CD4-positive, CD25-positive, alpha-beta regulatory T cell (primary cell): ENCODE results near the gene CCSER2. TPM values are rescaled to one million over a fixed set of nuclear protein-coding genes. Genes with fewer than 3 reads are reported as not detected.

ENCODE experiments used
- ATAC-seq, 2 donors: fragments of 150-1000 bp; cut with Tn5 transposase; one replicate each; pipeline ENCODE4 v1.10.0; 2021; ENCODE audit warnings: low read depth in 2 of 2, moderate number of reproducible peaks in 2 of 2, moderate library complexity in 1 of 2
- DNase-seq, 3 donors: peaks; one replicate each; pipeline versions ENCODE4 v3.0.0 to v3.0.0-alpha.2; 2012 to 2022; ENCODE audit warnings: mixed read lengths in 1 of 3
- H3K27ac ChIP-seq: one replicate; pipeline ENCODE4 v1.7.0; 2013; ENCODE audit warnings: mild to moderate bottlenecking, low read length; ENCODE audit not compliant: insufficient read depth, poor library complexity, severe bottlenecking
- H3K27me3 ChIP-seq: one replicate; pipeline ENCODE4 v1.7.0; 2013; ENCODE audit warnings: low read length; ENCODE audit not compliant: control insufficient read depth, insufficient read depth
- H3K36me3 ChIP-seq: one replicate; pipeline ENCODE4 v1.7.0; 2013; ENCODE audit warnings: mild to moderate bottlenecking, low read length, moderate library complexity; ENCODE audit not compliant: control insufficient read depth, insufficient read depth
- H3K4me1 ChIP-seq: 2 replicates; pipeline ENCODE4 v1.7.0; 2013; ENCODE audit warnings: mild to moderate bottlenecking, low read length; ENCODE audit not compliant: insufficient read depth, control insufficient read depth, poor library complexity, severe bottlenecking
- H3K4me3 ChIP-seq: one replicate; pipeline ENCODE4 v1.7.0; 2013; ENCODE audit warnings: low read depth, mild to moderate bottlenecking, low read length, moderate library complexity
- H3K9me3 ChIP-seq, 2 experiments: 1 replicate in 1 of 2; 2 replicates in 1 of 2; pipeline ENCODE4 v1.7.0; 2013; ENCODE audit warnings: low read length in 2 of 2, mild to moderate bottlenecking in 1 of 2, moderate library complexity in 1 of 2; ENCODE audit not compliant: control insufficient read depth in 2 of 2
- H3K27ac Mint-ChIP-seq, 3 donors: one replicate each; pipeline ENCODE4 v1.8.0; 2020 to 2022; ENCODE audit warnings: mild to moderate bottlenecking in 3 of 3, mixed read lengths in 3 of 3, moderate library complexity in 2 of 3
- H3K27me3 Mint-ChIP-seq: one replicate; pipeline ENCODE4 v1.8.0; 2022; ENCODE audit warnings: mild to moderate bottlenecking, mixed read lengths
- H3K36me3 Mint-ChIP-seq: one replicate; pipeline ENCODE4 v1.8.0; 2020; ENCODE audit warnings: mixed read lengths
- H3K4me1 Mint-ChIP-seq, 4 donors: one replicate each; pipeline ENCODE4 v1.8.0; 2020 to 2022; ENCODE audit warnings: mixed read lengths in 4 of 4, mild to moderate bottlenecking in 1 of 4
- H3K4me3 Mint-ChIP-seq, 4 donors: one replicate each; pipeline ENCODE4 v1.8.0; 2020 to 2022; ENCODE audit warnings: mild to moderate bottlenecking in 4 of 4, mixed read lengths in 4 of 4, moderate library complexity in 3 of 4
- H3K9me3 Mint-ChIP-seq, 7 donors: one replicate each; pipeline ENCODE4 v1.8.0; 2020 to 2022; ENCODE audit warnings: mixed read lengths in 7 of 7, mild to moderate bottlenecking in 3 of 7, moderate library complexity in 2 of 7
- polyA plus RNA-seq, 4 donors: library from polyadenylated mRNA; unstranded; fragments of 300-500 nt; fragmentation: Illumina TruSeq; gene quantifications; one replicate each; pipeline ENCODE4 v1.2.3, GENCODE V29; 2021
- total RNA-seq: library from RNA; stranded (reverse); gene quantifications from one replicate; pipeline ENCODE4 v1.2.3, GENCODE V29; 2022

CCSER2 gene
- total and polyA plus RNA-seq, 5 donors from 2014 or later, result 45.7 to 110 (median 73.8) TPM

DNA sequence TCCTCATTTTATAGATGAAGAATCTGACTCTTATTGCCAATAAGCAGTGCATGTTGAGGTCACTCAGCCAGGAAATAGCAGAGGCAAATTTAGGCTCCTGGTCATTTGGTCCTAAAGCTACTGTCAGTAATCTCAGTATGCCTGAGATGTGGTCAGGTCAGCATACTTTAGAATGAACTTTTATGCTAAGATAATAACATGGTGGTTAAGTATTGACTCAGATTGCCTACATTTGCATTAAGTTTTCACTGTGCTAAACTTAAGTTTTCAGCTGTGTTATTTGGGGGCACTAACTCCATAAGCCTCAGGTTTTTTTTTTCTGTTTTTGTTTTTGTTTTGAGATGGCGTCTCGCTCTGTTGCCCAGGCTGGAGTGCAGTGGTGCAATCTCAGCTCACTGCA lies 35.9 kb upstream of the CCSER2 start:
- H3K9me3 ChIP-seq, result no peaks in the 10 kb centered on the region
- DNase-seq (no peak), ATAC-seq (no peak)
- no peak overlapping the region for H3K27ac ChIP-seq
- Mint-ChIP-seq H3K27me3 (peaks cover 17% of the 10 kb centered on the region), H3K27ac (no peak overlapping the region), H3K9me3 (no peaks in the 10 kb centered on the region), H3K4me3 (no peak overlapping the region), H3K36me3 (no peaks in the 10 kb centered on the region), H3K4me1 (peaks cover 0 to 2% (median 0%) of the 10 kb centered on the region in 4 donors)
- H3K36me3 ChIP-seq, result no peaks in the 10 kb centered on the region
- no peaks in the 10 kb centered on the region for H3K4me1 ChIP-seq
- H3K4me3 ChIP-seq, result no peak overlapping the region
- H3K27me3 ChIP-seq, result no peaks in the 10 kb centered on the region

DNA sequence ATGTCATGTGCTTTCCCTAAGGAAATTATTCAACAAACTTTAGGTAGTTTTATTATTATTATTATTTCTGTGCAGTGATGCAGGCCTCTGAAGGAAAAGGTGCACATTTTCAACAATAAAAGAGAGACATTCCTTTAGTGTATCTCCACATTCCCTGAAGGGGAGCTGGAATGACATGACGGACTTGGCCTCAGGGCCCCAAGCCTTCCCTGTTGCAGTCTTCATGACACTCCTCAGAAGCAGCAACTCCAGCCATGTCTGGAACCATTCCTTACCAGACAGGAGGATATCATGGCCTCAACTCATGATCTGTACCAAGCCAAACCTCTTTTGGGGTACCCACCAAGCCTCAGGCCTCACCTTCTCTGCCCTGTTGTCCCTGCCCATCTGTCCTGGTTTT lies 35.2 kb upstream of the CCSER2 start:
- H3K9me3 ChIP-seq, result no peaks in the 10 kb centered on the region
- no peak overlapping the region for H3K27ac ChIP-seq
- DNase-seq, result no peak
- Mint-ChIP-seq H3K36me3 (no peaks in the 10 kb centered on the region), H3K4me3 (no peak overlapping the region), H3K27ac (no peak overlapping the region), H3K4me1 (peaks cover 0 to 2% (median 0%) of the 10 kb centered on the region in 4 donors), H3K27me3 (peaks cover 18% of the 10 kb centered on the region), H3K9me3 (no peaks in the 10 kb centered on the region)
- H3K36me3 ChIP-seq, result no peaks in the 10 kb centered on the region
- no peaks in the 10 kb centered on the region for H3K4me1 ChIP-seq
- no peaks in the 10 kb centered on the region for H3K27me3 ChIP-seq
- no peak overlapping the region for H3K4me3 ChIP-seq
- ATAC-seq, result no peak

DNA sequence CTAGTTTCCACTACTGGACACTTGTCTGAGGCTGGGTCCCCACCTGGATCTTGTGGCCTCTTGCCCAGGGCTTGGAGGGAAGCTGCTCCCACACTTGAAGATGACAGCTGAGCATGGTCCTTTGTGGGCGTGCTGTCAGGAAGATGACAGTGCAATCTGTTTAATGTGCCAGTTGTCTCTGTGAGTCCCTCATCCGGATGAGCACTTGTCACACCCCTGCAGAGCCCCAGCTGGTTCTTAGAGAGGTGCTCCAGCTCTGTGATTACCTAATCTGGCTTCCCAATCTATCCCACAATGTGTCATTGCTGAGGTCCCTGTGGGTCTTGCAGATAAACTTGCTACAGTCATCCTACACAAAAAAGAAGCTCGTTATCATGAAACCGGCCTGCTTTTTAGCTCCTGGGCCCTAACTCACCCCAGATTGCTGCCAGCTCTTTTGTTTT lies 34.8 kb upstream of the CCSER2 start:
- H3K36me3 ChIP-seq, result no peaks in the 10 kb centered on the region

DNA sequence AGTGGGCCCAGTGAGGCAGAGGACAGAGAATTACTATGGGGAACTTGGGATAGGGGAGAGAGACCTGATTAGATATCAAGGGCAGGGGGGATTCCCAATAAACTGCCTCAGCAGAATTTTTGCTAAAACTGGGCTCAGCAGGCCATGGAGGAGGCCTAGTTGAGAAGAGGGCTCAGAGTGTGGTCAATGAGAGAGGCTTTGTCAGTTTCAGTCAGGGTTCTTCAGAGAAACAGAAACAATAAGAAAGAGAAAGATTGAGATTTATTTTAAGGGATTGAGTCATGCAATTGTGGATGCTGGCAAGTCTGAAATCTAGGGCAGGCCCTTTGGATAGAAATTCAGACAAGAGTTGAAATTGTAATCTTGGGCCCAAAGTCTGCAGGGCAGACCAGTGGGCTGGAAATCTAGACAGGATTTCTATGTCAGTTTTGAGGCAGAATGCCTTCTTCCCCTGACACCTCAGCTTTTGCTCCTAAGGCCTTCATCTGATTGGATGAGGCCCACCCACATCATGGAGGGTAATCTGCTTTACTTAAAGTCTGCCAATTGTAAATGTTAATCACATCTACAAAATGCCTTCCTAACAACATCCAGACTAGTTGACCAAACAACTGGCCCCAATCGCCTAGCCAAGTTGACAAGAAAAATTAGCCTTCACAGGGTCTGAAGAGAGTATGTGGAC lies 33.5 kb upstream of the CCSER2 start:
- no peak overlapping the region for H3K27ac ChIP-seq
- DNase-seq (no peak), ATAC-seq (no peak)
- Mint-ChIP-seq H3K27ac (no peak overlapping the region), H3K27me3 (peaks cover 16% of the 10 kb centered on the region), H3K36me3 (no peaks in the 10 kb centered on the region), H3K9me3 (no peaks in the 10 kb centered on the region), H3K4me1 (peaks cover 0 to 2% (median 0%) of the 10 kb centered on the region in 4 donors), H3K4me3 (peak overlapping the region in 1 of 4 donors; percentile 4)
- peaks cover 2% of the 10 kb centered on the region for H3K27me3 ChIP-seq
- H3K4me3 ChIP-seq, result no peak overlapping the region
- H3K9me3 ChIP-seq, result no peaks in the 10 kb centered on the region
- no peaks in the 10 kb centered on the region for H3K36me3 ChIP-seq
- no peaks in the 10 kb centered on the region for H3K4me1 ChIP-seq

More for the DNA sequence above, 34.8 kb upstream of the CCSER2 start:
- H3K36me3 Mint-ChIP-seq, result no peaks in the 10 kb centered on the region
- Histone ChIP-seq H3K4me1 (no peaks in the 10 kb centered on the region), H3K27me3 (peaks cover 2% of the 10 kb centered on the region), H3K27ac (no peak overlapping the region), H3K9me3 (no peaks in the 10 kb centered on the region), H3K4me3 (no peak overlapping the region)
- H3K27me3 Mint-ChIP-seq, result peaks cover 21% of the 10 kb centered on the region
- H3K9me3 Mint-ChIP-seq, result no peaks in the 10 kb centered on the region
- DNase-seq (no peak), ATAC-seq (no peak)
- peaks cover 0 to 2% (median 0%) of the 10 kb centered on the region in 4 donors for H3K4me1 Mint-ChIP-seq
- no peak overlapping the region for H3K4me3 Mint-ChIP-seq
- H3K27ac Mint-ChIP-seq, result no peak overlapping the region

DNA sequence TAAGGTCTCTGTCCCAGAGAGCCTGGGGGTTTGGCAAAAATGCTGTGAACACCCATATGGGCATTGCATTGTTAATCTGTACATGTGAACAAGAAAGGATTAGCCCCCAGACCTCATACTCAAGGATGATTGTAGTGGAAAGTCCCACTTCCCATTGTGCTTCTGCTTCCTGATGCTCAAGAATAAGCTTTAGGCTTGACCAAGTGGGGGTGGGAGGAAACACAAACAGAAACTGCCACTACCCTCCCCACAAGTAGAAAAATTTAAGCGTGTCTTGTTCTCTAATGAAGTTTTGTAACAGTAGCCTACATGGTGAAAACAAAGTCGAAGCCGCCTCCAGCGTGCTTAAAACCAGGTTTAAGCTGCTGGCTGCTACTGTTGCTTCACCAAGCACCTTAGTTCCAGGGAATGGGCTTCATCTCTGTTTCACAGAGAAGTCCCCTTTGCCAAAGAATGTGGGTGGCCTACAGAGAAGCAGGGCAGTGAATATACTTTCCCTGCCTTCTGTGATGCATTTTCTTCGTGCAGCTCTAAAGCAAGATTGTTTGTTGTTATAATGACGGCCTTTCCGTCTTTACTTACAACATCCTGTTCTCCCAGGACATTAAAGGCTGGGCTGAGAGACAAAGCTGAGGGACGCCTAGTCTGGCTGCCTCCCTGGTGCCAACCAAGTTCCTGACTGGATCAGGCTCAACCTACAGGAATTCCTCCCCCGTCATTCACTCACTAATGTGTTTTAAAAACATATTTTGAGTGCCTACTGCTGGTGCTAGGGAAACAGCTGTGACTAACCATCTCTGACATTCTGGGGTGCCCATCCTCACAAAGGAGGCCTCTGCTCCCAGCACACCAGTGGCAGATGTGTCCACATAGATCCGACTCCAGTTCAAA lies 32.1 kb upstream of the CCSER2 start:
- ATAC-seq, result no peak
- peaks cover 0 to 2% (median 0%) of the 10 kb centered on the region in 4 donors for H3K4me1 Mint-ChIP-seq

DNA sequence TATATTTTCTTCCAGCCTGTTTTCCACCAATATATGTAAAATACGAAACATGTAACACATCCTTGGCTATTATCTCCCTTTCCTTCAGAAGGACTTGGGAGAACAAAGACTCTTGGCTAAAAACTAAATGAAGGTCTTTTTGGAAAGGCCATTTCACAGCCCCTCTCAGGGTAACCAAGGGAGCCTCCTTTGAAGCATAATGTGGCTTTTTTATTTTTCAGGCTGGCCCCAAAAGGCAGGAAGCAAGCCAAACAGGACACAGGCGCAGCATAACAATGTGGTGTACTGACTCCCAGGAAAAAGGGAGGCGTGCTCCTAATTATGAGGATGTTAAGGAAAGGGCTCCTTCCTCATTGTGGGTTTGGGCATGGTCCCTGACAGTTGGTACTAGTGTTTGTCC lies 30.3 kb upstream of the CCSER2 start:
- no peaks in the 10 kb centered on the region for H3K36me3 Mint-ChIP-seq
- no peak overlapping the region for H3K27ac Mint-ChIP-seq
- DNase-seq (no peak), ATAC-seq (no peak)
- H3K4me3 Mint-ChIP-seq, result peak overlapping the region in 1 of 4 donors; percentile 34
- peaks cover 2% of the 10 kb centered on the region for H3K27me3 ChIP-seq
- no peaks in the 10 kb centered on the region for H3K36me3 ChIP-seq
- H3K27me3 Mint-ChIP-seq, result peaks cover 11% of the 10 kb centered on the region
- no peak overlapping the region for H3K27ac ChIP-seq
- no peaks in the 10 kb centered on the region for H3K9me3 ChIP-seq
- H3K9me3 Mint-ChIP-seq, result no peaks in the 10 kb centered on the region
- H3K4me3 ChIP-seq, result no peak overlapping the region
- no peaks in the 10 kb centered on the region for H3K4me1 ChIP-seq
- H3K4me1 Mint-ChIP-seq, result peaks cover 0 to 2% (median 0%) of the 10 kb centered on the region in 4 donors

More for the DNA sequence above, 32.1 kb upstream of the CCSER2 start:
- Histone ChIP-seq H3K27me3 (peaks cover 2% of the 10 kb centered on the region), H3K36me3 (no peaks in the 10 kb centered on the region), H3K4me3 (no peak overlapping the region), H3K4me1 (no peaks in the 10 kb centered on the region), H3K9me3 (no peaks in the 10 kb centered on the region), H3K27ac (no peak overlapping the region)
- no peak for DNase-seq
- H3K36me3 Mint-ChIP-seq, result no peaks in the 10 kb centered on the region
- no peaks in the 10 kb centered on the region for H3K9me3 Mint-ChIP-seq
- no peak overlapping the region for H3K27ac Mint-ChIP-seq
- no peak overlapping the region for H3K4me3 Mint-ChIP-seq
- peaks cover 13% of the 10 kb centered on the region for H3K27me3 Mint-ChIP-seq

DNA sequence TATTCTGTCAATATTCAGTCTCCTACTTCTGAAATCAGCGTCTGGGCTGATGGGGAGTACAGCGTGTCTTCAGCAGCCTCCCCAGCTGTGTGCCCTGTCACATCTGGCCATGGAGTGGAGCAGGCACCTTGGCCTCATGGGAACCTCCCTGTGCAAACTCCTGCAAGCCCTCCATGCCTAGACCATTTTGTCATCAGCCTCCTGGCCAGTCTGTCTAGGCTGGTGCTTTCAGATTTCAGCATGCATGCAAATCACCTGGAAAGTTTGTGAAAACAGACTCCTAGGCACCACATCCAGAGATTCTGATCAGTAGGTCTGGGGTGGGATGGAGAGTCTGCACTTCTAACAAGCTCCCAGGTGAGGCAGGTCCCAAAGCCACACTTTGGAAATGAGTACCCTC lies 26.2 kb upstream of the CCSER2 start:
- H3K27ac Mint-ChIP-seq, result no peak overlapping the region

More for the DNA sequence above, 26.2 kb upstream of the CCSER2 start:
- Mint-ChIP-seq H3K4me1 (peaks cover 0 to 6% (median 2%) of the 10 kb centered on the region in 4 donors), H3K36me3 (no peaks in the 10 kb centered on the region), H3K27me3 (peaks cover 7% of the 10 kb centered on the region), H3K4me3 (no peak overlapping the region), H3K9me3 (no peaks in the 10 kb centered on the region)
- DNase-seq, result no peak
- Histone ChIP-seq H3K27me3 (peaks cover 2% of the 10 kb centered on the region), H3K4me3 (no peak overlapping the region), H3K4me1 (no peaks in the 10 kb centered on the region), H3K9me3 (no peaks in the 10 kb centered on the region), H3K36me3 (no peaks in the 10 kb centered on the region), H3K27ac (no peak overlapping the region)
- no peak for ATAC-seq
